GM08714 (cell line): ENCODE data around the gene SEL1L3.
"Not testable (repeated sequence)": the region's sequence is repeated elsewhere in the genome, so short reads cannot be mapped to it uniquely, and the experiment has no call there.

ENCODE experiments used
- H3K4me3 ChIP-seq: fragments of 200-500 bp; sonication (Bioruptor generic); 2 replicates; pipeline ENCODE4 v1.5.1; 2014; ENCODE audit warnings: mild to moderate bottlenecking, low read length, inconsistent platforms
- ZNF274 ChIP-seq: IDR thresholded peaks from 2 replicates; pipeline ENCODE4 v1.6.1; 2012; ENCODE audit warnings: mild to moderate bottlenecking, low read depth, low read length

Gene SEL1L3

GRCh38 chr4:25888781-25889180 is 26.0 kb upstream of the SEL1L3 start:
- no peak overlapping the region for H3K4me3 ChIP-seq
- no peak for TF ChIP-seq ZNF274

GRCh38 chr4:25884031-25884782 is 21.4 kb upstream of the SEL1L3 start:
- no peak overlapping the region for H3K4me3 ChIP-seq
- no peak for TF ChIP-seq ZNF274

- TF ChIP-seq ZNF274: no peak
- H3K4me3 ChIP-seq: no peak overlapping the region
Measured at GRCh38 chr4:25883565-25883964, 20.8 kb upstream of the SEL1L3 start.

GRCh38 chr4:25882226-25882625 is 19.4 kb upstream of the SEL1L3 start:
- TF ChIP-seq ZNF274: no peak
- no peak overlapping the region for H3K4me3 ChIP-seq

- no peak overlapping the region for H3K4me3 ChIP-seq
- TF ChIP-seq ZNF274: no peak
Measured at GRCh38 chr4:25881193-25881592, 18.4 kb upstream of the SEL1L3 start.

GRCh38 chr4:25879991-25880651 is 17.3 kb upstream of the SEL1L3 start:
- TF ChIP-seq ZNF274: no peak
- H3K4me3 ChIP-seq: no peak overlapping the region

- no peak overlapping the region for H3K4me3 ChIP-seq
- no peak for TF ChIP-seq ZNF274
Measured at GRCh38 chr4:25879587-25879986, 16.8 kb upstream of the SEL1L3 start.

GRCh38 chr4:25879091-25879584 is 16.4 kb upstream of the SEL1L3 start:
- no peak overlapping the region for H3K4me3 ChIP-seq
- no peak for TF ChIP-seq ZNF274

- no peak overlapping the region for H3K4me3 ChIP-seq
- TF ChIP-seq ZNF274: no peak
Measured at GRCh38 chr4:25878676-25879075, 15.9 kb upstream of the SEL1L3 start.

GRCh38 chr4:25875281-25875745 is 12.5 kb upstream of the SEL1L3 start:
- no peak for TF ChIP-seq ZNF274
- H3K4me3 ChIP-seq: no peak overlapping the region

GRCh38 chr4:25874655-25875054 is 11.9 kb upstream of the SEL1L3 start:
- TF ChIP-seq ZNF274: no peak
- H3K4me3 ChIP-seq: no peak overlapping the region

GRCh38 chr4:25873632-25874129 is 10.9 kb upstream of the SEL1L3 start:
- no peak overlapping the region for H3K4me3 ChIP-seq
- TF ChIP-seq ZNF274: no peak

GRCh38 chr4:25872851-25873631 is 10.3 kb upstream of the SEL1L3 start:
- H3K4me3 ChIP-seq: no peak overlapping the region
- no peak for TF ChIP-seq ZNF274

- no peak for TF ChIP-seq ZNF274
- H3K4me3 ChIP-seq: no peak overlapping the region
Measured at GRCh38 chr4:25870081-25870480, 7.3 kb upstream of the SEL1L3 start.

GRCh38 chr4:25867781-25868294 is 5.0 kb upstream of the SEL1L3 start:
- no peak overlapping the region for H3K4me3 ChIP-seq
- TF ChIP-seq ZNF274: no peak

- not testable (repeated sequence) for H3K4me3 ChIP-seq
Measured at GRCh38 chr4:25866401-25866800, 3.6 kb upstream of the SEL1L3 start.
